Mucosa of rectum (tissue), 2 donors: Measurements from ENCODE around the gene NEDD4L.
A peak's percentile ranks its signal among the peaks of the same experiment; 100 is the strongest.

Source experiments
- H3K27ac ChIP-seq, 2 donors: one replicate each; pipeline ENCODE4 v1.7.0; 2013; ENCODE audit warnings: inconsistent platforms in 2 of 2, low read depth in 2 of 2, low read length in 2 of 2
- H3K27me3 ChIP-seq, 2 donors: one replicate each; pipeline ENCODE4 v1.7.0; 2013; ENCODE audit warnings: low read length in 2 of 2; ENCODE audit not compliant: control insufficient read depth in 2 of 2, insufficient read depth in 2 of 2
- H3K36me3 ChIP-seq, 2 donors: one replicate each; pipeline ENCODE4 v1.7.0; 2013; ENCODE audit warnings: low read length in 2 of 2; ENCODE audit not compliant: control insufficient read depth in 2 of 2, insufficient read depth in 2 of 2
- H3K4me1 ChIP-seq, 2 donors: one replicate each; pipeline ENCODE4 v1.7.0; 2013; ENCODE audit warnings: low read length in 2 of 2, mild to moderate bottlenecking in 1 of 2; ENCODE audit not compliant: control insufficient read depth in 2 of 2, insufficient read depth in 2 of 2
- H3K4me3 ChIP-seq, 2 donors: one replicate each; pipeline ENCODE4 v1.7.0; 2013; ENCODE audit warnings: low read length in 2 of 2
- H3K9ac ChIP-seq, 2 donors: one replicate each; pipeline ENCODE4 v1.7.0; 2013; ENCODE audit warnings: low read length in 2 of 2, low read depth in 1 of 2, mild to moderate bottlenecking in 1 of 2
- H3K9me3 ChIP-seq, 2 donors: one replicate each; pipeline ENCODE4 v1.7.0; 2013; ENCODE audit warnings: low read length in 2 of 2; ENCODE audit not compliant: control insufficient read depth in 2 of 2
- donor health status: healthy.
- donor health status: Normal muscosa, but diverticular disease.

The NEDD4L gene

GRCh38 chr18:58286632-58287352 is 242.8 kb downstream of the NEDD4L start:
- Histone ChIP-seq H3K4me3 (peak overlapping the region; percentile 20 to 46), H3K9ac (peak overlapping the region; percentile 9 to 65), H3K27ac (peak overlapping the region; percentile 83 to 94), H3K27me3 (no peaks in the 10 kb centered on the region), H3K36me3 (no peaks in the 10 kb centered on the region), H3K9me3 (no peaks in the 10 kb centered on the region), H3K4me1 (peaks cover 30 to 48% of the 10 kb centered on the region in 2 donors)

GRCh38 chr18:58287353-58288274 is 243.6 kb downstream of the NEDD4L start:
- peaks cover 30 to 48% of the 10 kb centered on the region in 2 donors for H3K4me1 ChIP-seq

GRCh38 chr18:58288921-58289797 is 245.1 kb downstream of the NEDD4L start:
- H3K4me1 ChIP-seq = peaks cover 30 to 43% of the 10 kb centered on the region in 2 donors
- no peak overlapping the region for H3K4me3 ChIP-seq
- H3K27me3 ChIP-seq = no peaks in the 10 kb centered on the region
- H3K9me3 ChIP-seq = no peaks in the 10 kb centered on the region
- H3K36me3 ChIP-seq = no peaks in the 10 kb centered on the region
- no peak overlapping the region for H3K9ac ChIP-seq
- peak overlapping the region in 1 of 2 donors; percentile 3 for H3K27ac ChIP-seq

More at GRCh38 chr18:58287353-58288274, 243.6 kb downstream of the NEDD4L start:
- H3K27ac ChIP-seq = peak overlapping the region; percentile 83 to 94
- no peaks in the 10 kb centered on the region for H3K9me3 ChIP-seq
- H3K9ac ChIP-seq = peak overlapping the region; percentile 9 to 65
- H3K27me3 ChIP-seq = no peaks in the 10 kb centered on the region
- no peaks in the 10 kb centered on the region for H3K36me3 ChIP-seq
- H3K4me3 ChIP-seq = peak overlapping the region; percentile 20 to 46

DNA sequence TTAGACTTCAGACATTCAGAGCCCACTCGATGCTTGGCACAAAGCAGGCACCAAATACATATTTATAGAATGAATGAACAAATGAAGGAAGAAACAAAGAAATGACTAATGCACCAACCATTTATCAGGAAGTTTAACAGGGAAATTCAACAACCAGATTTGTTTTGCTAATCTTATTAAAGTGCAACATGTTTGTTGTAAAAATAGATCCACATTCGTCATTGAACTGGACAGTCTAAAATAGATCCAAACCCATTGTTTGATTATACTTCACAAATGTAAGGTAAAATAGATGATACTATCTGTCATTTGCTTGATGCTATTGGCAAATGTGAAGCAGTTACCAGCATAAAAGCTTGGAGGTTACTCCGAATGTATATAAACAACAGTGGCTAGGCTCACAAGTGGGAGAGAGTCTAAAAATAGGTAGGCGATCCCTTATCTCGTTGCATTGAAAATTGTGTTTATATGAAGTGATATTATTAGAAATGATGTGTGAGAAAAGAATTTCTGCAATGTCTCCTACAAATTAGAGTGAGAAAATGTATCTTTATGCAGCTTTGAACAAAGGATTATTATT is 246.2 kb downstream of the NEDD4L start:
- H3K27ac ChIP-seq = no peak overlapping the region
- H3K9me3 ChIP-seq = no peaks in the 10 kb centered on the region
- H3K36me3 ChIP-seq = no peaks in the 10 kb centered on the region
- H3K9ac ChIP-seq = no peak overlapping the region
- H3K4me3 ChIP-seq = no peak overlapping the region
- H3K27me3 ChIP-seq = no peaks in the 10 kb centered on the region
- H3K4me1 ChIP-seq = peaks cover 23 to 35% of the 10 kb centered on the region in 2 donors

DNA sequence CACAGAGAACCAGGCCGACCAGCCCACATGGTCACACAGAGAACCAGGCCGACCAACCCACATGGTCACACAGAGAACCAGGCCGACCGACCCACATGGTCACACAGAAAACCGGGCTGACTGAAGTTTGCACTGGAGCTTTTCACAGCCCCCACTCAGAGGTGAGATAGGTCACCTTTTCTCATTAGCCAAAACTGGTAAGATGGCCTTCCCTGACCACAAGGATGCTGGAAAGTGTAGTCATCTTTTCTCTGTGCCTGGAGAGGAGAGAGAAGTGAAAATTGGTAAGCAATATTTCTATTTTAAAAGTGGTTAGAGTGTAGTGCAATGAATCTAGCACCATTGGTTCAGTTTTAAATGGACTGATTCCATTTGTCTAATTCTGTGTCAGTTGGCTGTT is 247.1 kb downstream of the NEDD4L start:
- no peak overlapping the region for H3K27ac ChIP-seq

GRCh38 chr18:58292638-58293037 is 248.6 kb downstream of the NEDD4L start:
- peaks cover 7 to 11% of the 10 kb centered on the region in 2 donors for H3K4me1 ChIP-seq
- H3K36me3 ChIP-seq = no peaks in the 10 kb centered on the region
- H3K27ac ChIP-seq = no peak overlapping the region

More for the DNA sequence above, 247.1 kb downstream of the NEDD4L start:
- no peaks in the 10 kb centered on the region for H3K9me3 ChIP-seq
- H3K36me3 ChIP-seq = no peaks in the 10 kb centered on the region
- H3K4me1 ChIP-seq = peaks cover 19 to 26% of the 10 kb centered on the region in 2 donors
- no peaks in the 10 kb centered on the region for H3K27me3 ChIP-seq
- no peak overlapping the region for H3K4me3 ChIP-seq
- H3K9ac ChIP-seq = no peak overlapping the region

GRCh38 chr18:58297198-58297597 is 253.2 kb downstream of the NEDD4L start:
- H3K9ac ChIP-seq = no peak overlapping the region
- no peak overlapping the region for H3K4me3 ChIP-seq
- no peak overlapping the region for H3K27ac ChIP-seq
- no peaks in the 10 kb centered on the region for H3K4me1 ChIP-seq
- H3K9me3 ChIP-seq = no peaks in the 10 kb centered on the region
- H3K27me3 ChIP-seq = no peaks in the 10 kb centered on the region
- H3K36me3 ChIP-seq = no peaks in the 10 kb centered on the region

More at GRCh38 chr18:58292638-58293037, 248.6 kb downstream of the NEDD4L start:
- Histone ChIP-seq H3K27me3 (no peaks in the 10 kb centered on the region), H3K4me3 (no peak overlapping the region), H3K9me3 (no peaks in the 10 kb centered on the region), H3K9ac (no peak overlapping the region)

DNA sequence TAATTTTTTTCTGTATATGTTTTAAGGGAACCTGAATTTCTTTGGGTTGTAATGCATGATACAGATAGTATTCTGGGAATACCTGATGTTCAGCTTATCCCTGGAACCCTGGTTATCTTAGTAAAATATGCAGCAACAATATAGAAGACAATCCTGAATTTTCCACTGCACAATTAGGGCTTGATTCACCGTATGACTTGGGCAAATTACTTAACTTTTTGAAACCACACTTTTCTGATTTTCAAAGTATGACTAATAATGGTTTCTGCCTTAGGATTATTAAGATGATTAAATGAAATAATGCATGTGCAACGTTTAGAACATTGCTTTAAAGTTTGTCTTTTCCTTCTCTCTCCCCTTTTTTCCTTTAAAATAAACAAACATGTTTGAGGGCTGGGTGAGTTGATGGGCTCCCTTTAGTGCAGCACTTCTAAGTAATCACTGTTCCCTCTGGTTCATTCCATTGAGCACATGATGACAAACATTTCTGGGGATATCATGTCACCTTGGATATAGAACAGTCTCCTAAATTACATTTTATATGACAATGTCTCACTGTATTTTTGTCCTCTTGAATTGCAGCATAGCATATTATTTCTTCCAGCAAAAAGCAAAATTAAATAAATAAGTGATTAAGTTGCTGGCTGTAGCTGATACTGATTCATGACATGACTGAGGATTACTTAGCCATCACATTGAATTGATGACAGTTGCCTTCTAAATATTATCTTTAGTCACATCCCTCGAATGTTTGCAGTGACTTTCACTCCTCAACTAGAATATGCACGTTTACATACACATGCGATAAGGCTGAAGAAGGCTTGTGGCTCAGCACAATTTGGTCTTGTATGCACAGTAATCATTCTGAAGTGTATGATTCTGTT is 254.5 kb downstream of the NEDD4L start:
- Histone ChIP-seq H3K27ac (no peak overlapping the region), H3K9me3 (no peaks in the 10 kb centered on the region), H3K27me3 (no peaks in the 10 kb centered on the region), H3K36me3 (no peaks in the 10 kb centered on the region), H3K4me1 (peaks cover 3 to 4% of the 10 kb centered on the region in 2 donors), H3K9ac (no peak overlapping the region), H3K4me3 (no peak overlapping the region)

GRCh38 chr18:58299135-58299473 is 255.1 kb downstream of the NEDD4L start:
- no peaks in the 10 kb centered on the region for H3K36me3 ChIP-seq
- no peak overlapping the region for H3K4me3 ChIP-seq
- H3K27ac ChIP-seq = no peak overlapping the region
- no peaks in the 10 kb centered on the region for H3K27me3 ChIP-seq
- peaks cover 3 to 6% of the 10 kb centered on the region in 2 donors for H3K4me1 ChIP-seq
- no peaks in the 10 kb centered on the region for H3K9me3 ChIP-seq
- H3K9ac ChIP-seq = no peak overlapping the region
